GM19025 (cell line): ENCODE measurements around the gene PGAP2.
"Not testable (repeated sequence)": the region's sequence is repeated elsewhere in the genome, so short reads cannot be mapped to it uniquely, and the experiment has no call there.

Experiments used
- ATAC-seq: cut with Tn5 transposase; IDR thresholded peaks from one replicate; pipeline ENCODE4 v1.9.1; 2021; ENCODE audit warnings: mild to moderate bottlenecking, low read depth, moderate library complexity; ENCODE audit not compliant: unreplicated experiment

PGAP2 gene

DNA sequence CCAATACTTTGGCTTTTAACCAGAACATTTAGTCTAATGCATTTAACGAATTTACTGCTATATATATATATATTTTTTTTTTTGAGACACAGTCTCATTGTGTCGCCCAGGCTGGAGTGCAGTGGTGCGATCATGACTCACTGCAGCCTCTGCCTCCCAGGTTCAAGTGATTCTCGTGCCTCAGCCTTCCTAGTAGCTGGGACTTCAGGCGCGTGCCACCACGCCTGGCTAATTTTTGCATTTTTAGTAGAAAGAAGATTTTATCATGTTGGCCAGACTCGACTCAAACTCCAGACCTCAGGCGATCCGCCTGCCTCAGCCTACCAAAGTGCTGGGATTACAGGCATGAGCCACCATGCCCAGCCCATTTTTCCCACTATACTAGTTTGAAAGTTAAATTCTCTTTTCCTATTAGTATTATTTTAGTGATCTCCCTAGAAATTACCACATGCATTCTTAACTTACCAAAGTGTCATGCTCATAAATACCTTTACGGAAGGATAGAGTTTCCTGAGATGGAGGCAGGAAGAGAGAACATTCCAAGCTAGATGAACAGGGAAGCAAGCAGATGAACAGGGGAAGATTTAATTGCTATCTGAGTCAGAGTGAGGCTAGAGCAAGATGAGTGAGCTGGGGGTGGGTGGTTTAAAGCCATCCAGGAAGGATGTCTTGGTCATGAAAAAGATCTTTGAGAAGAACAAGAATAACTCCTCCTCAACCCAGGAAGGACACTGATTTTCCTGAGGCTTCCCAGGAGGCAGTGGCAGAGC is 4.4 kb upstream of the PGAP2 start:
- no peak for ATAC-seq

- peak; percentile 59 for ATAC-seq
These were observed 682 bp downstream of the PGAP2 start for GRCh38 chr11:3808861-3809623.

GRCh38 chr11:3809624-3809928 is 1.2 kb downstream of the PGAP2 start:
- ATAC-seq = no peak

GRCh38 chr11:3810446-3810845 is 2.1 kb downstream of the PGAP2 start:
- no peak for ATAC-seq

GRCh38 chr11:3810951-3811350 is 2.6 kb downstream of the PGAP2 start:
- ATAC-seq = no peak

- ATAC-seq = not testable (repeated sequence)
These were observed 6.5 kb downstream of the PGAP2 start for GRCh38 chr11:3814832-3815231.

DNA sequence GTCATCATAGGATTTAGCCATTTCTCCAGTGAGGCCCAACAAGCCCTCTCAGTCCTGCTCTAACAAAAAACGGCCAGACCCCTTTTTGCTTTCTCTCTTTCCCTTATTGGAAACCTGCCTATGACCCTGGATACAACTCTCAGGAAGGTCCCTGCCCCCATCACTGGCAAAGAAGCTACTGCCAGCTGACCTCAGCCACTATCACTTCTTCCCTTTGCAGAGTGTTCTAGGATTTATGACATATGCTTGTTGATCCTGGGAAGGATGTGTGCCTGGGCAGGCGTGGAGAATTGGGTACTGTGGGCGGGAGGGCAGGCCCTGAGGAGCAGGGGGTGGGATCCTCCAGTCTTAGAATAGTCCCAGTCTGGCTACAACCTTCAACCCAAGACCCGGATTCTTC is 7.5 kb downstream of the PGAP2 start:
- ATAC-seq = no peak

GRCh38 chr11:3816673-3817072 is 8.3 kb downstream of the PGAP2 start:
- no peak for ATAC-seq

- no peak for ATAC-seq
These were observed 8.9 kb downstream of the PGAP2 start for GRCh38 chr11:3817181-3817800.

DNA sequence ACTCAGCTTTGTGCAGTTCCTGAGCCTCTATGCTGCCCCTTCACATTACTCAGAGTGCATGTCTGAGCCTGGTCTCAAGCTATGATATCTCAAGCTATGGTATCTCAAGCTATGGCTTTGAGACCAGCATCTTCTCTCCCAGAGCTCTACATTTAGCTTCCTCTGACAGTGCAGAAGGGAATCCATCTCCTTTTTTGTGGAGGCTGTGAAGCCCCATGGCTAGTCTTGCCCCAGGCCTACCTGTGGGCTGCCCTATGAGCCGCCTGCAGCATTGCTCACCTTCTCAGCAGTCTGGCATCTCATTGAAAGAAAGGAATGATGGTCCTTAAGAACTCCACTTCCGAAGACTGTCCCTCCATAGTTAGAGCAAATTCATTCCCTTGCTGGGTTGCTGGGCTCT is 12.6 kb downstream of the PGAP2 start:
- no peak for ATAC-seq

GRCh38 chr11:3822312-3822711 is 14.0 kb downstream of the PGAP2 start:
- ATAC-seq = no peak

DNA sequence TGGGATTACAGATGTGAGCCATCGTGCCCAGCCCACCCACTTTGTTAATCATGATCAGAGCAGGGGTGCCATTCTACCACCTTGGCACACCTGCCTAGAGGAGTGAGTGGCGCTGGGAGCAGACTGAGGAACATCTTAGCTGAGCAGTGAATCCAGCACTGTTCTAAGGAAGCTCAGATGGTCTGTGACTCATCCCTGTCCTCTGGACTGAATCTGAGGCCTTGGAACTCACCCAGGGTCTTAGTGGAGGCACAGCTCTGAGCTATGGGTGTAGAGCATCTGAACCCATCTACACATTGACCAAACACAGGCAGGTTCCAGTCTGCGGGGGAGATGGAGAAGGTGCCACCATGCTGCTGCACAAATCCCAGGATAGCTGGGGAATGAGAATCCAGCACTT is 14.9 kb downstream of the PGAP2 start:
- no peak for ATAC-seq

GRCh38 chr11:3823762-3824506 is 15.6 kb downstream of the PGAP2 start:
- ATAC-seq = no peak

DNA sequence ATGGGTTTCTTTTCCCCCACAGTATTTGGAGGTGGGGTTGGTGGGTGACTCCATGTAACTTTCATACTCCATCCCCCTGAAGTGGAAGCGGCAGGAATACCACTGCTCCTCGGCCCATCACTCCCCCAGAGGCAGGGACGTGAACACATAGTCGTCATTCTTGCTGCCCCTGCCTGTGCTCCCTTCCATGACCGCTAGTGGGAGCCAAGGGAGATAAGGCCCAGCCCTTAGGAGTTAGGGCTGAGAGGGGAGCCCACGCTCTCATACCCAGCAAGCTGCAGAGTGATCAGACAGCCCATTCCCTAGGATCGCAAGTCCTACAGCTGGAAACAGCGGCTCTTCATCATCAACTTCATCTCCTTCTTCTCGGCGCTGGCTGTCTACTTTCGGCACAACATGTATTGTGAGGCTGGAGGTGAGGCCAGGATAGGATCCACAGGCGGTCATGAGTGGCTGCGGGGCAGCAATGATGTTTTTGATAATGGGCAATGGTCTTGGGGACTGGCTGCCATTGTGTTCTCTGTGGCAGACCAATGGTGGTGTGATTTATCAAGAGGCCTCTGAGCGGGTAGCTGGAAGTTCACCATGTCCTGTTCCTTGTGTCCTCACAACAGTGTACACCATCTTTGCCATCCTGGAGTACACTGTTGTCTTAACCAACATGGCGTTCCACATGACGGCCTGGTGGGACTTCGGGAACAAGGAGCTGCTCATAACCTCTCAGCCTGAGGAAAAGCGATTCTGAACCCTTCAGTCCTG is 16.5 kb downstream of the PGAP2 start:
- no peak for ATAC-seq

GRCh38 chr11:3825473-3826154 is 17.3 kb downstream of the PGAP2 start:
- ATAC-seq = no peak

GRCh38 chr11:3826721-3827120 is 18.4 kb downstream of the PGAP2 start:
- no peak for ATAC-seq

DNA sequence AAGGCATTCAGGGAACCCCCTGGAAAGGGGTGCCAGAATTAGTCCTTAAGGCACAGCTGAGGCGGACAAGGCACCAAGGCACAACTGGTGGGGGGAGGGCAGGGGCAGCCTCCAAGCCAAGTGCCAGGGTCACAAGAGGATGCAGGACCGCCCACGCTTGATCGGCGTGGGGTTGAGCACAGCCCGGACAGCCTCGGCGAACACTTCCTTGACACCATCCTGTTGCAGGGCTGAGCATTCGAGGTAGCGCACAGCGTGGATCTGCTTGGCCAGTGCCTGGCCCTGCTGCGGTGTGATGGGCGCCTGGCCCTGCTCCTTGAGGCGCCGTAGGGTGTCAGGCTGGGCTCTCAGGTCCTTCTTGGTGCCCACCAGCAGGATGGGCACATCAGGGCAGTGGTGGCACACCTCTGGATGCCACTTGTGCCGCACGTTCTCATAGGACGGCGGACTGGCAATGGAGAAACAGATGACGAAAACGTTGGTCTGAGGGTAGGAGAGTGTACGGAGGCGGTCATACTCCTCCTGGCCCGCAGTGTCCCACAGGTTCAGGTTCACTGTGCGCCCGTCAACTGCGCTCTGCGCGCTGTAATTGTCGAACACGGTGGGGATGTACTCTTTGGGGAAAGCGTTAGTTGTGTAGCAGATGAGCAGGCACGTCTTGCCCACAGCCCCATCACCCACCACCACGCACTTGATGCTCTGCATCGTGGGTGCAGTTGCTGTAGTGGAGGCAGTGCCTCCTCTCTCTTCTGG is 19.2 kb downstream of the PGAP2 start:
- ATAC-seq = no peak

DNA sequence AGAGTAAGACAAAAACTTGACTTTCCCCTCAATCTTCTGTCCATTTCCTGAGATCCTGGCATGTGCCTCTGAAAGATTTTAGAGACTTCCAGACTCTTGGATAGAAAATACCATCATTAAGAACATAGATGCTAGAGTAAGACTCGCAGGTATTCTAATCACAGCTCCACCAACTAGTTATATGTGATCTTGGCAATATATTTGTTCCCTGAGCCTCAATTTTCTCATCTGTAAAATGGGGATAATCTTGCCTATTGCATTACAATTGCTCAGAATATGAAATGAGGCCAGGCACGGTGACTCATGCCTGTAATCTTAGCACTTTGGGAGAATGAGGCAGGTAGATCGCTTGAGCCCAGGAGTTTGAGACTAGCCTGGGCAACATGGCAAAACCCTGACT is 21.7 kb downstream of the PGAP2 start:
- ATAC-seq = no peak

DNA sequence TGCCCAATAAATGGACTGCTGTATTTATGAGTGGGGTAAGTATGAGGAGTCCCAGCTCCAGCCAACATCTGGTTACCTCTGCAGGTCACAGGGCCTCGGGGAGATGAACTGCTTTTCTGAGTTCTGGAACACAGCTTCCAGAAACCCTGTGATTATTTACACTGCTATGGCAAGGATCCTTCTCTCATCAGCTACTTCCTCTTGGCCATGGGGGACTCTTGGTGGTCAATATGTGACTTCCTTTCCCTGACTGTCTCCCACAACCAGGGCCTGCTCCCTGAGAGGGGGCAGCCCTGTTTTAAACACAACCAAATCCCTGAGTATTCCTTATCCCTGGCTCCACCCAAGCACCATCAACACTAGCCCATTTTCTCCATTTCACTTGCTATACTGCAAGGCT is 22.4 kb downstream of the PGAP2 start:
- no peak for ATAC-seq
